Mesenchymal stem cell (in vitro differentiated cells and primary cell): Measurements from ENCODE around the gene OLA1.

Source experiments
- DNase-seq: peaks from one replicate; pipeline ENCODE4 v3.0.0-alpha.2; 2013
- H2AFZ ChIP-seq: one replicate; pipeline ENCODE4 v1.6.1; 2013; ENCODE audit warnings: low read depth, mild to moderate bottlenecking, control low read depth, inconsistent platforms, low read length, moderate library complexity
- H2AK5ac ChIP-seq: 2 replicates; pipeline ENCODE4 v1.6.1; 2013; ENCODE audit warnings: low read length, moderate library complexity, mild to moderate bottlenecking, inconsistent platforms; ENCODE audit not compliant: severe bottlenecking
- H2BK120ac ChIP-seq: one replicate; pipeline ENCODE4 v1.6.1; 2013; ENCODE audit warnings: low read depth, mild to moderate bottlenecking, inconsistent platforms, low read length, moderate library complexity
- H2BK12ac ChIP-seq, 2 experiments: one replicate each; pipeline ENCODE4 v1.6.1; 2013; ENCODE audit warnings: inconsistent platforms in 2 of 2, low read length in 2 of 2, mild to moderate bottlenecking in 2 of 2, moderate library complexity in 2 of 2, control low read depth in 1 of 2
- H2BK15ac ChIP-seq: one replicate; pipeline ENCODE4 v1.6.1; 2013; ENCODE audit warnings: mild to moderate bottlenecking, low read depth, inconsistent platforms; ENCODE audit not compliant: poor library complexity, severe bottlenecking
- H2BK5ac ChIP-seq: 2 replicates; pipeline ENCODE4 v1.6.1; 2013; ENCODE audit warnings: low read depth, mild to moderate bottlenecking, low read length, control low read depth, inconsistent platforms; ENCODE audit not compliant: poor library complexity, severe bottlenecking
- H3K14ac ChIP-seq, 2 experiments: one replicate each; pipeline ENCODE4 v1.6.1; 2013; ENCODE audit warnings: inconsistent platforms in 2 of 2, low read length in 2 of 2, control low read depth in 1 of 2, mild to moderate bottlenecking in 1 of 2, moderate library complexity in 1 of 2
- H3K18ac ChIP-seq, 2 experiments: one replicate each; pipeline ENCODE4 v1.6.1; 2013; ENCODE audit warnings: inconsistent platforms in 2 of 2, low read length in 2 of 2, control low read depth in 1 of 2, low read depth in 1 of 2, mild to moderate bottlenecking in 1 of 2
- H3K23ac ChIP-seq, 2 experiments: one replicate each; pipeline ENCODE4 v1.6.1; 2013; ENCODE audit warnings: inconsistent platforms in 2 of 2, low read length in 2 of 2, mild to moderate bottlenecking in 2 of 2, moderate library complexity in 2 of 2, control low read depth in 1 of 2
- H3K27ac ChIP-seq: 2 replicates; pipeline ENCODE4 v1.5.1; 2013; ENCODE audit warnings: mild to moderate bottlenecking, moderate library complexity, low read length, control low read depth, inconsistent platforms; ENCODE audit not compliant: poor library complexity, severe bottlenecking
- H3K27me3 ChIP-seq, 2 experiments: 2 replicates each; pipeline versions ENCODE4 v1.6.1 to v1.7.0; 2013; ENCODE audit warnings: low read length in 2 of 2, mild to moderate bottlenecking in 2 of 2, moderate library complexity in 2 of 2, control low read depth in 1 of 2, inconsistent platforms in 1 of 2; ENCODE audit not compliant: control insufficient read depth in 1 of 2, insufficient read depth in 1 of 2
- H3K36me3 ChIP-seq, 2 experiments: 2 replicates each; pipeline versions ENCODE4 v1.6.1 to v1.7.0; 2013; ENCODE audit warnings: low read length in 2 of 2, control low read depth in 1 of 2, inconsistent platforms in 1 of 2, low read depth in 1 of 2, mild to moderate bottlenecking in 1 of 2; ENCODE audit not compliant: insufficient read depth in 2 of 2, control insufficient read depth in 1 of 2
- H3K4ac ChIP-seq, 2 experiments: one replicate each; pipeline ENCODE4 v1.6.1; 2013; ENCODE audit warnings: inconsistent platforms in 2 of 2, low read length in 2 of 2, mild to moderate bottlenecking in 2 of 2, moderate library complexity in 2 of 2, control low read depth in 1 of 2, low read depth in 1 of 2
- H3K4me1 ChIP-seq: 2 replicates; pipeline ENCODE4 v1.6.1; 2013; ENCODE audit warnings: low read depth, low read length, control low read depth; ENCODE audit not compliant: control insufficient read depth, insufficient read depth
- H3K4me2 ChIP-seq: 2 replicates; pipeline ENCODE4 v1.6.1; 2013; ENCODE audit warnings: low read length, mild to moderate bottlenecking, inconsistent platforms; ENCODE audit not compliant: poor library complexity, severe bottlenecking
- H3K4me3 ChIP-seq, 2 experiments: 2 replicates each; pipeline versions ENCODE4 v1.5.1 to v1.7.0; 2013; ENCODE audit warnings: low read length in 2 of 2, mild to moderate bottlenecking in 2 of 2, control low read depth in 1 of 2, low read depth in 1 of 2; ENCODE audit not compliant: insufficient read depth in 1 of 2
- H3K79me1 ChIP-seq: replicated peaks from 2 replicates; pipeline ENCODE4 v1.6.1; 2013; ENCODE audit warnings: mild to moderate bottlenecking, control low read depth, low read length, inconsistent platforms; ENCODE audit not compliant: poor library complexity, severe bottlenecking
- H3K9ac ChIP-seq: 2 replicates; pipeline ENCODE4 v1.7.0; 2013; ENCODE audit warnings: mild to moderate bottlenecking, low read length, moderate library complexity
- H3K9me3 ChIP-seq: 2 replicates; pipeline ENCODE4 v1.7.0; 2013; ENCODE audit warnings: mild to moderate bottlenecking, low read length; ENCODE audit not compliant: control insufficient read depth
- H4K8ac ChIP-seq: one replicate; pipeline ENCODE4 v1.6.1; 2013; ENCODE audit warnings: inconsistent platforms, mild to moderate bottlenecking, low read length, moderate library complexity
- H4K91ac ChIP-seq: one replicate; pipeline ENCODE4 v1.6.1; 2013; ENCODE audit warnings: mild to moderate bottlenecking, low read length, inconsistent platforms
- WGBS: methylation state at CpG from one replicate; pipeline ENCODE4 v1.1.7; 2013; ENCODE audit warnings: mixed read lengths; 5-methylcytosine and 5-hydroxymethylcytosine counted together

Gene OLA1

GRCh38 chr2:174059884-174060244 is 188.5 kb downstream of the OLA1 start:
- H2BK120ac ChIP-seq, result no peak overlapping the region
- H2BK12ac ChIP-seq, result no peak overlapping the region
- peaks cover 6% of the 10 kb centered on the region for H3K4me1 ChIP-seq
- H3K4ac ChIP-seq, result no peak overlapping the region
- no peak overlapping the region for H3K4me2 ChIP-seq
- H4K8ac ChIP-seq, result no peak overlapping the region
- no peak overlapping the region for H3K4me3 ChIP-seq
- H3K23ac ChIP-seq, result no peak overlapping the region
- no peak overlapping the region for H2BK15ac ChIP-seq
- H3K27ac ChIP-seq, result peak overlapping the region; percentile 39
- H3K18ac ChIP-seq, result no peak overlapping the region
- H3K14ac ChIP-seq, result no peak overlapping the region
- no peak overlapping the region for H2AFZ ChIP-seq
- no peak overlapping the region for H4K91ac ChIP-seq
- no peaks in the 10 kb centered on the region for H3K36me3 ChIP-seq
- H3K9ac ChIP-seq, result peak overlapping the region; percentile 55
- H3K79me1 ChIP-seq, result no peaks in the 10 kb centered on the region
- H2AK5ac ChIP-seq, result no peak overlapping the region
- WGBS, result 83% methylated on average over 2 of the region's 3 CpGs
- H3K27me3 ChIP-seq, result no peaks in the 10 kb centered on the region
- H3K9me3 ChIP-seq, result no peaks in the 10 kb centered on the region
- peak; percentile 55 for DNase-seq
- no peak overlapping the region for H2BK5ac ChIP-seq

DNA sequence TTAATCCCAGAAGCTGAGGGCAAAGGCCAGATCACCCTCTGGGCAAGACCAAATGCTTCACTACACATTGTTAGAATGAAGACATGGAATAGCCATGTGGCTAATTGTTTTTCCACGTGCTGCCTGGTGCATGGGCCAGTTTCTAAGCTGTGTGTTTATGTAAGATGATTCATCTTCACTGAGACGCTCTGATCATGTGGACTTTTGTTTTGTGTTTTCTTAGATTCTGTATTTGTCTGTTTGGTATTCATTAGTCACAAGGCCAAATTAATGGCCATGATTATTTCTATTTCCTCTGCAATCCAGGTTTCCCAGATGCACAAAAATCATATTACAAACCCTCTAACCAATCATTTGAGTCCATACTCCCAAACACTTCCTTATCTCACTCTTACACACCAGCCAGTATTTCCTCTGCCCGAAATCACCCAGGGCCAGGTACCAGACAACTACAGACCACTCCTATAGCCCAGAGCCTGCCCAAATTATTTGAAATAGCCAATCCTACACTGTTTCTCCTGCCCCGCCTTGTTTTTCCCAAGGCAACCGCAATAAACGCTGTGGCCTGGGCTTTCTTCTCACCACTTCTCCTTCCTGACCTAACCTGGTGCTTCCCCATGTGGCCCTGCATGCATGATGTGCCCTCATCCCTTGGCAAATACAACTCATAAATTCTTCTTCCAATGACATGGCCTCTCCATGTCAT is 189.0 kb downstream of the OLA1 start:
- no peak overlapping the region for H2BK15ac ChIP-seq
- H2BK12ac ChIP-seq, result peak overlapping the region; percentile 31 to 73
- H4K91ac ChIP-seq, result no peak overlapping the region
- peak overlapping the region in 1 of 2 experiments; percentile 60 for H3K4ac ChIP-seq
- H3K27ac ChIP-seq, result peak overlapping the region; percentile 39
- no peak overlapping the region for H2AFZ ChIP-seq
- H3K9ac ChIP-seq, result peak overlapping the region; percentile 55
- H3K18ac ChIP-seq, result peak overlapping the region in 1 of 2 experiments; percentile 68
- H3K4me1 ChIP-seq, result peaks cover 6% of the 10 kb centered on the region
- H2BK5ac ChIP-seq, result no peak overlapping the region
- H3K9me3 ChIP-seq, result no peaks in the 10 kb centered on the region
- peak overlapping the region; percentile 66 for H4K8ac ChIP-seq
- WGBS, result 66% methylated on average over 6 of the region's 6 CpGs
- peak overlapping the region; percentile 31 for H2AK5ac ChIP-seq
- no peaks in the 10 kb centered on the region for H3K36me3 ChIP-seq
- peak; percentile 89 for DNase-seq
- no peak overlapping the region for H3K4me3 ChIP-seq
- no peak overlapping the region for H3K4me2 ChIP-seq
- H3K27me3 ChIP-seq, result no peaks in the 10 kb centered on the region
- H2BK120ac ChIP-seq, result no peak overlapping the region
- no peak overlapping the region for H3K23ac ChIP-seq
- H3K79me1 ChIP-seq, result no peaks in the 10 kb centered on the region
- no peak overlapping the region for H3K14ac ChIP-seq

GRCh38 chr2:174058456-174058855 is 189.9 kb downstream of the OLA1 start:
- H2BK12ac ChIP-seq, result no peak overlapping the region
- H3K9me3 ChIP-seq, result no peaks in the 10 kb centered on the region
- H3K27me3 ChIP-seq, result no peaks in the 10 kb centered on the region
- no peak overlapping the region for H3K4me2 ChIP-seq
- no peak overlapping the region for H3K27ac ChIP-seq
- no peak overlapping the region for H3K4me3 ChIP-seq
- H3K14ac ChIP-seq, result no peak overlapping the region
- H3K23ac ChIP-seq, result no peak overlapping the region
- no peak overlapping the region for H2AFZ ChIP-seq
- no peak overlapping the region for H3K9ac ChIP-seq
- no peak overlapping the region for H2BK120ac ChIP-seq
- no peaks in the 10 kb centered on the region for H3K36me3 ChIP-seq
- no CpG with 5 or more reads among the region's 1 CpG for WGBS
- peaks cover 10% of the 10 kb centered on the region for H3K4me1 ChIP-seq
- H3K4ac ChIP-seq, result no peak overlapping the region
- no peak overlapping the region for H3K18ac ChIP-seq
- no peak overlapping the region for H4K91ac ChIP-seq
- no peak overlapping the region for H2BK5ac ChIP-seq
- H2BK15ac ChIP-seq, result no peak overlapping the region
- no peak for DNase-seq
- no peak overlapping the region for H2AK5ac ChIP-seq
- H3K79me1 ChIP-seq, result no peaks in the 10 kb centered on the region
- no peak overlapping the region for H4K8ac ChIP-seq

DNA sequence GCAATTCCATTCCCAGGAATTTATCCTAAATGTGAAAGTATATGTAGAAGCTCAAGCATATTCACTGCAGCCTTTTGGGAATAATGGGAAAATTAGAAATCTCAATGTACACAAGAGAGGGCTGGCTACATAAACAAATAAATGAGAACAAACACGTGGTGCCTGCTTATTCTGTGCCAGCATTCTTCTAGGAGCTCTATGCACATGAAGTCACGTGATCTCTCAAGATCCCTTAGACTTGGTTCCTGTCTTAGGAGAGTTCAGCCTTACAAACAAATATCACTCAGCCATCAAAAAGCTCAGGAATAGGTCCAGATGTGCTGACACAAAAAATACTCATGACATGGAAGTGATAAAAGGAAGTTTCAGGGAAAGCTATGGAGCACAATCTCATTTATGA is 190.3 kb downstream of the OLA1 start:
- Histone ChIP-seq H2BK15ac (no peak overlapping the region), H3K4ac (no peak overlapping the region)

More for the DNA sequence above, 190.3 kb downstream of the OLA1 start:
- no peak for DNase-seq
- Histone ChIP-seq H2BK120ac (no peak overlapping the region), H3K4me3 (no peak overlapping the region), H3K23ac (no peak overlapping the region), H3K18ac (no peak overlapping the region), H2BK12ac (no peak overlapping the region), H2BK5ac (no peak overlapping the region), H3K36me3 (no peaks in the 10 kb centered on the region), H2AFZ (no peak overlapping the region), H3K4me1 (peaks cover 10% of the 10 kb centered on the region), H2AK5ac (no peak overlapping the region), H3K9me3 (no peaks in the 10 kb centered on the region), H3K27me3 (no peaks in the 10 kb centered on the region), H4K8ac (no peak overlapping the region), H3K14ac (no peak overlapping the region), H3K27ac (no peak overlapping the region), H4K91ac (no peak overlapping the region), H3K4me2 (no peak overlapping the region), H3K79me1 (no peaks in the 10 kb centered on the region), H3K9ac (no peak overlapping the region)
- WGBS, result 66% methylated on average over 2 of the region's 2 CpGs
